Astrocyte (in vitro differentiated cells and primary cell): ENCODE results near the gene AKAP12.

Experiments
- EZH2 ChIP-seq: IDR thresholded peaks from 2 replicates; pipeline ENCODE4 v1.6.1; 2012; ENCODE audit warnings: mild to moderate bottlenecking, low read length, inconsistent platforms; ENCODE audit not compliant: insufficient read depth
- TF ChIP-seq, protein P1 (sequence below): IDR thresholded peaks from 2 replicates; pipeline ENCODE4 v1.5.1; 2011; ENCODE audit warnings: low read depth, mild to moderate bottlenecking, inconsistent platforms, low read length, moderate library complexity; ENCODE audit not compliant: insufficient read depth

DNA sequence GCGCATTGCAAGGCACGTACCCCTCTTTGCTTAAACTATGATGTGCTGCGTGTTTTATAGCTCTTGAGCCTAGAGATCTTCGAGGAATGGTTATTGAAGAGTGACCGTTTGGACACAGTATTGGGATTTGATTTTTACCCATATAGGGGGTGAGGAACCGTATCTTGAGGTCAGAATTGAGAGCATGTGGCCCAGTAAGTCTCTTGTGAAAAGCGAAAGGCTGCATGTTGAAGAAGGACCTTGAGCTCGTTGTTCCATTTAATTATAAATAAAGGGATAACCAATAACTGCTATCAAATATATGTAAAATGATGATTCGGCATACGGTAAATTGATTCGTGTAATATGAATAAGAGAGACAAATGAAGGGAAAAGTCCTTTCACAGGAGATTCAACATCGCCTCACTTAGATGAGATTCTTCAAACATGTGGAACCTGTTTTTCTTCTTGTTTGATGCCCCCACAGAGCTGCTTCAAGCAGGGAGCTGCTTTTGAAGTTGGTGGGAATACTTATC is 66.6 kb downstream of the AKAP12 start:
- TF ChIP-seq, protein P1, sequence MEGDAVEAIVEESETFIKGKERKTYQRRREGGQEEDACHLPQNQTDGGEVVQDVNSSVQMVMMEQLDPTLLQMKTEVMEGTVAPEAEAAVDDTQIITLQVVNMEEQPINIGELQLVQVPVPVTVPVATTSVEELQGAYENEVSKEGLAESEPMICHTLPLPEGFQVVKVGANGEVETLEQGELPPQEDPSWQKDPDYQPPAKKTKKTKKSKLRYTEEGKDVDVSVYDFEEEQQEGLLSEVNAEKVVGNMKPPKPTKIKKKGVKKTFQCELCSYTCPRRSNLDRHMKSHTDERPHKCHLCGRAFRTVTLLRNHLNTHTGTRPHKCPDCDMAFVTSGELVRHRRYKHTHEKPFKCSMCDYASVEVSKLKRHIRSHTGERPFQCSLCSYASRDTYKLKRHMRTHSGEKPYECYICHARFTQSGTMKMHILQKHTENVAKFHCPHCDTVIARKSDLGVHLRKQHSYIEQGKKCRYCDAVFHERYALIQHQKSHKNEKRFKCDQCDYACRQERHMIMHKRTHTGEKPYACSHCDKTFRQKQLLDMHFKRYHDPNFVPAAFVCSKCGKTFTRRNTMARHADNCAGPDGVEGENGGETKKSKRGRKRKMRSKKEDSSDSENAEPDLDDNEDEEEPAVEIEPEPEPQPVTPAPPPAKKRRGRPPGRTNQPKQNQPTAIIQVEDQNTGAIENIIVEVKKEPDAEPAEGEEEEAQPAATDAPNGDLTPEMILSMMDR, result no peak
- no peak for TF ChIP-seq EZH2
